ENCODE results near the gene IGFBP7. TPM values are rescaled to one million over a fixed set of nuclear protein-coding genes. Genes with fewer than 3 reads are reported as not detected.

IGFBP7 gene
- polyA plus RNA-seq, 2 of the 4 experiments (the other 2 are of a cell fraction): 133 to 227 TPM

GRCh38 chr4:57153207-57153606, 43.0 kb upstream of the IGFBP7 start:
- no peaks in the 10 kb centered on the region for H3K9me3 ChIP-seq
- H3K4me2 ChIP-seq: no peak overlapping the region
- POLR2A ChIA-PET: no interaction called here
- no peak overlapping the region for H3K27ac ChIP-seq
- no peak overlapping the region for H3K4me3 ChIP-seq
- WGBS (ENCODE audit: missing lambda C conversion rate): 97% methylated on average over 3 of the region's 3 CpGs
- TF ChIP-seq FOSL2 (IDR thresholded peaks at IDR 0.05) (no peak), FOSL2 (CRISPR knock-in tag; IDR thresholded peaks at IDR 0.05) (no peak)
- DNase-seq (ENCODE audit: low read depth in 1 of 2, low spot score in 1 of 2) (no peak), FAIRE-seq (no peak), ATAC-seq (no peak)
- CTCF ChIA-PET: interaction anchor here (0.8 to 2.0 kb wide), 2 partner anchors 10 to 116 kb away, joined by 3 to 20 read pairs; no protein-coding TSS in a partner anchor
- H3K4me1 ChIP-seq: peaks cover 31% of the 10 kb centered on the region

- peak in 1 of 2 experiments; percentile 31 for DNase-seq (ENCODE audit: low read depth in 1 of 2, low spot score in 1 of 2)
- WGBS (ENCODE audit: missing lambda C conversion rate): 49% methylated on average over 8 of the region's 8 CpGs
- no peak for FAIRE-seq
- no peaks in the 10 kb centered on the region for H3K9me3 ChIP-seq
- no peak overlapping the region for H3K4me3 ChIP-seq
- peaks cover 21% of the 10 kb centered on the region for H3K4me1 ChIP-seq
- no peak for TF ChIP-seq FOSL2 (IDR thresholded peaks at IDR 0.05)
- 0 out of 2 replicates have a peak, but pooled peaks have one; percentile 15 for TF ChIP-seq FOSL2 (CRISPR knock-in tag; IDR thresholded peaks at IDR 0.05)
- no peak for TF ChIP-seq NFE2L2 (conservative IDR thresholded peaks at IDR 0.05; ENCODE audit: low read length)
- POLR2A ChIA-PET: no interaction called here
- CTCF ChIA-PET: no interaction called here
- 0 out of 3 replicates have a peak overlapping the region, but pooled peaks have one; percentile 10 for H3K4me2 ChIP-seq
- no peak overlapping the region; a peak in 1 of 6 replicates for H3K27ac ChIP-seq
- peak in 1 of 2 experiments; percentile 49; a peak in 2 of 6 replicates for ATAC-seq
Observed at GRCh38 chr4:57151481-57151880, 41.3 kb upstream of the IGFBP7 start.

- Histone ChIP-seq H3K27ac (no peak overlapping the region), H3K4me1 (peaks cover 13% of the 10 kb centered on the region; the same call in 1 of the 3 replicates), H3K4me3 (no peak overlapping the region), H3K4me2 (no peak overlapping the region), H3K9me3 (no peaks in the 10 kb centered on the region)
- TF ChIP-seq ZNF302 (CRISPR knock-in tag; IDR thresholded peaks at IDR 0.05) (no peak), POLR2AphosphoS2 (conservative IDR thresholded peaks at IDR 0.05; ENCODE audit: low read length) (no peak), PHF8 (IDR thresholded peaks at IDR 0.05; ENCODE audit: borderline replicate concordance, low read depth) (no peak), E2F6 (IDR thresholded peaks at IDR 0.05; ENCODE audit: borderline replicate concordance, low read depth) (no peak), CHD4 (IDR thresholded peaks at IDR 0.05; ENCODE audit: borderline replicate concordance) (no peak), EP300 (IDR thresholded peaks at IDR 0.05) (no peak), TFCP2L1 (CRISPR knock-in tag; IDR thresholded peaks at IDR 0.05) (no peak), BCL3 (IDR thresholded peaks at IDR 0.05) (no peak), MAZ (IDR thresholded peaks at IDR 0.05; ENCODE audit: borderline replicate concordance, low read depth, low read length) (no peak), HOXB5 (CRISPR knock-in tag; IDR thresholded peaks at IDR 0.05) (no peak), NPAS2 (CRISPR knock-in tag; IDR thresholded peaks at IDR 0.05; ENCODE audit: borderline replicate concordance) (no peak), ATOH8 (CRISPR knock-in tag; IDR thresholded peaks at IDR 0.05; ENCODE audit: low read depth) (no peak), FOSL2 (IDR thresholded peaks at IDR 0.05) (no peak), FOSL2 (CRISPR knock-in tag; IDR thresholded peaks at IDR 0.05) (no peak)
- ATAC-seq (no peak), FAIRE-seq (no peak), DNase-seq (ENCODE audit: low read depth in 1 of 2, low spot score in 1 of 2) (no peak)
- ChIA-PET CTCF (interaction anchor here (0.6 to 2.8 kb wide), 2 partner anchors 14 to 131 kb away, joined by 5 to 19 read pairs; no protein-coding TSS in a partner anchor), POLR2A (no interaction called here)
- WGBS (ENCODE audit: missing lambda C conversion rate): 39% methylated on average over 2 of the region's 2 CpGs
Observed at GRCh38 chr4:57149833-57150232, 39.6 kb upstream of the IGFBP7 start.

GRCh38 chr4:57148831-57149505, 38.8 kb upstream of the IGFBP7 start:
- WGBS (ENCODE audit: missing lambda C conversion rate): 73% methylated on average over 1 of the region's 1 CpG
- CTCF ChIA-PET: interaction anchor here (1.2 to 2.8 kb wide), 2 partner anchors 14 to 245 kb away, joined by 5 to 19 read pairs; no protein-coding TSS in a partner anchor
- peaks cover 8% of the 10 kb centered on the region; the same call in 1 of the 3 replicates for H3K4me1 ChIP-seq
- no peaks in the 10 kb centered on the region for H3K9me3 ChIP-seq
- no peak overlapping the region for H3K4me3 ChIP-seq
- H3K4me2 ChIP-seq: no peak overlapping the region
- DNase-seq (ENCODE audit: low read depth in 1 of 2, low spot score in 1 of 2) (no peak), ATAC-seq (peak in 1 of 2 experiments; percentile 21; a peak in 1 of 6 replicates), FAIRE-seq (no peak)
- POLR2A ChIA-PET: no interaction called here
- H3K27ac ChIP-seq: no peak overlapping the region
- TF ChIP-seq EHF (CRISPR knock-in tag; IDR thresholded peaks at IDR 0.05): no peak
- no peak for TF ChIP-seq SMC3 (IDR thresholded peaks at IDR 0.05)
- TF ChIP-seq POLR2AphosphoS2 (conservative IDR thresholded peaks at IDR 0.05; ENCODE audit: low read length): no peak
- TF ChIP-seq ZC3H11A (IDR thresholded peaks at IDR 0.05): no peak
- no peak for TF ChIP-seq JUNB (IDR thresholded peaks at IDR 0.05)
- TF ChIP-seq ESRRA (IDR thresholded peaks at IDR 0.05; ENCODE audit: borderline replicate concordance, low read length): no peak
- TF ChIP-seq CHD2 (IDR thresholded peaks at IDR 0.05; ENCODE audit: low read length, partially characterized antibody): no peak
- no peak for TF ChIP-seq TP53 (CRISPR knock-in tag; IDR thresholded peaks at IDR 0.05)
- no peak for TF ChIP-seq USF2 (IDR thresholded peaks at IDR 0.05)
- no peak for TF ChIP-seq E2F6 (IDR thresholded peaks at IDR 0.05; ENCODE audit: borderline replicate concordance, low read depth)
- TF ChIP-seq RNF2 (IDR thresholded peaks at IDR 0.05; ENCODE audit: borderline replicate concordance, low read depth): no peak
- no peak for TF ChIP-seq FOXS1 (CRISPR knock-in tag; IDR thresholded peaks at IDR 0.05)
- no peak for TF ChIP-seq PHF8 (IDR thresholded peaks at IDR 0.05; ENCODE audit: borderline replicate concordance, low read depth)
